ENCODE measurements around the gene GOLGA8B. TPM values are rescaled to one million over a fixed set of nuclear protein-coding genes. Genes with fewer than 3 reads are reported as not detected.
"Not testable (repeated sequence)": the region's sequence is repeated elsewhere in the genome, so short reads cannot be mapped to it uniquely, and the experiment has no call there.

GOLGA8B gene
- polyA plus RNA-seq, 6 donors from 2014 or later, result 2.7 to 11.7 (median 8.0) TPM

DNA sequence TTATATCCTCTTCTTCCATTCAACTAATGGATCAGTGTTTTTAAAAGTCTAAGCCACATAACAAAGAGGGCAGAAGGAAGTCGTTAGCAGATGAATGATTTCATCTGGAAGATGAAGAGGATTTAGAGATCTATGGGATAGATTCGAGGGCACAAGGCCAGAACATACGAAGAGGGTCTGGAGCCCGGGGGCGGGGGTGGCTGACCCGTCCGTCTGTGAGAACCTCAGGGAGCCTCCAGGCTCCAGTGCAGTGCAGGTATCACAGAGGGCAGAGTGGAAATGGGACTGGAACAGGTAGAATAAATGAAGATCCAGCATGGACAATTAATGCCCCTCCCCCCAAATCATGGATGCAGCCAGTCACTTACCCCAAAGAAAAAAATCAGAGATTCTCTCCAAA, 1.5 kb upstream of the GOLGA8B start:
- peaks cover 9 to 31% (median 25%) of the 10 kb centered on the region in 3 donors for H3K4me1 Mint-ChIP-seq
- peak overlapping the region in 6 of 8 donors; percentile 10 to 92 (median 68) for H3K4me3 Mint-ChIP-seq

DNA sequence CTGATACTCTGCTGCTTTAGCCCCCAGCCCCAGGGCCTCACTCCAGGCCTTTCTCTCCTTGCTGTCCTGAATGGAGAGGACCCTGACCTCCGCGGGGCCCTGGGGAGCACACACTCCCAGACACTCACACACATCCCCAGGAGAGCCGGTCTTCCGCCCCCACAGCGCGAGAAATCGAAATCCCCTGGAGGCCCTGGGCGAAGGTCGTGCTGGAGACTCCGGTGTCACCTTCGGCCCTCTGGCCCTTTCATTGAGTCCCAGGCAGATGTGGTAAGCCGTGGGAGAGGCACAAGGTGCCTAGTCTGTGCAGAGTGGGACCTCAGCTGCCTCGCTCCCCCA, 848 bp upstream of the GOLGA8B start:
- no peak for ATAC-seq (ENCODE audit: low read depth in 2 of 2)
- peak overlapping the region in 3 of 6 donors; percentile 20 to 90 (median 47) for H3K27ac Mint-ChIP-seq
- DNase-seq, result no peak

More for the DNA sequence above, 1.5 kb upstream of the GOLGA8B start:
- no peak for ATAC-seq (ENCODE audit: low read depth in 2 of 2)
- Mint-ChIP-seq H3K36me3 (no peaks in the 10 kb centered on the region), H3K27me3 (peaks cover 6 to 14% (median 9%) of the 10 kb centered on the region in 3 donors), H3K9me3 (no peaks in the 10 kb centered on the region), H3K27ac (no peak overlapping the region)
- DNase-seq, result no peak

DNA sequence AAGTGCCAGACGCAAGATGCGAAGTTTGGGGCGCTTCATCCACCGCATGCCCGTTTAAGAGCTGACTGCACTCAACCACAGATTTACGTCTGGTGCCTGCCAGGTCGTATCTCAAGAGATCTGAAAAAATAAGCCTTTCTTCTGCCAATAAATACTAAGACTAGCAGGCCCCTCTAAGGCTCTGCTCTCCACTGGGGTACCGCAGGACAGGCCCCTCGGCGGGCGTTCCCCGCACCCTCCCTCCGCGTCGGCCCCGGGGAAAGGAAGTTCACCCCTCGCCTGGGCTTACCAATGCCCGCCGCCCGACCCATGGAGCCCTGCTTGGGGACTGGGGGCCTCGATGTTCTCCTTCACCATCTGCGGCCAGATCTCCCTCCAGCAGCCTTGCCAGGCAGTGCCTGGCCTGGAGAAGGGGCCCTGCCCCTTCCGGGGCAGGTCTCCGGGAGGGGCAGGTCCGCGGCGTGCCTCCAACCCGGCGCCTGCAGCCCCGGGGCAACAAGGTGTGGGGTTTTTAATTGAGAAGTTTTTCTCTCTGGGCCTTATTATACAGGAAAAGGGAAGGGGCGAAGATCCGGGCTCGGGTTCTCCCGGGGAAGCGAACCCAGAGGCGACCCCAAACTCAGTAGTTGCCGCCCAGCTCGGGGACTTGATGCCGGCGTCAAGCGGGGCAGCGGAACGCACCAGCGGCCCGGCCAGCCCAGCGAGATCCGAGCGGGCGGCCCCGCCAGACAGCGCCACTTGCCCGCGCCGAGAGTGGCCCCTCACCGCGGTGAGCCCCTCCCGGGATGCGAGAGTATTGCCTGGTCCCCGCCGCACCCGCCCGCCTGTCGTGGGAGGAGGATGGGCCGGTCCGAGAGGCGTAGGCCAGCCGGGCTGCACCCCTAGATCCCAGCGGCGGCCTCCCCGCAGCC, 735 bp downstream of the GOLGA8B start:
- Mint-ChIP-seq H3K4me3 (peak overlapping the region; percentile 81 to 92 (median 86)), H3K9me3 (no peaks in the 10 kb centered on the region), H3K27me3 (peaks cover 6 to 10% (median 9%) of the 10 kb centered on the region in 3 donors), H3K27ac (peak overlapping the region in 3 of 6 donors; percentile 66 to 84 (median 79)), H3K4me1 (peaks cover 15 to 46% (median 39%) of the 10 kb centered on the region in 3 donors), H3K36me3 (no peaks in the 10 kb centered on the region)
- DNase-seq (peak; percentile 24), ATAC-seq (ENCODE audit: low read depth in 2 of 2) (peak; percentile 30 to 34)

More for the DNA sequence above, 848 bp upstream of the GOLGA8B start:
- Mint-ChIP-seq H3K4me1 (peaks cover 15 to 37% (median 32%) of the 10 kb centered on the region in 3 donors), H3K4me3 (peak overlapping the region; percentile 77 to 94 (median 89)), H3K9me3 (no peaks in the 10 kb centered on the region), H3K27me3 (peaks cover 6 to 14% (median 9%) of the 10 kb centered on the region in 3 donors), H3K36me3 (no peaks in the 10 kb centered on the region)

DNA sequence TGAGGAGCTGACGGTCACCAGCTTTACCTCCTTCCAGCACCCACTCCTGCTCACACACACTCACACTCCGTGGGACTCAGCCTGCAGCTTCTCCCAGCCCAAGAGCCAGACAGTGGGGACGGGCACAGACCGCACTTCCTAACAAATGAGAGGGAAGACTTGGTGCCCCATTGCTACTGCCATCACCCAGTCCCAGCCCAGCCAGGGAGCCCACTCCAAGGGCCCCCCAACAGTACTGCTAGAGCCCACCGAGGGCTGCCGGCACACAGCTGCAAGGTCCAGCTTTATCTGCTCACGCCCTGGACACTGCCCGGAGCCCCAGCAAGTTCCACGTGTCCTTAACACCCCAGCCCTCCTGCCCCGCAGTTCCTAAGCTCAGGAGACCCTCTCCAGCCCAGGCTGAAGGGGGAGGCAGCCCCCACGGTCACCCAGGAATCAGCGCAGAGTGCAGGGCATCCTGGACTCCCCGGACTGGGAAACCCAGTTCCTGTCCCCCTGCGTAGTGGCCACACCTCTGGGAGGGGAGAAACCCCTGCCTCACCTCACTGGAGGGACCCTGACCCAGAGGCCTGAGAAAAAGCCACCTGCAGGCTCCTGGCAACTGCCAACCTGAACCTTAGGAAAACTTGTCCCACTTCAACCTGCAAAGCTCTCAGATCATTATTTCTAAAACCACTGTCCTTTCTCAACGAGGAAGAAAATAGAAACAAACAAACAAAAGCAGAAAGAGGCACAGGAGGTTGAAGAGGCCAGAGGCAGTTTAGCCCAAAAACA, 1.6 kb downstream of the GOLGA8B start:
- Mint-ChIP-seq H3K4me1 (peaks cover 19 to 50% (median 41%) of the 10 kb centered on the region in 3 donors), H3K4me3 (peak overlapping the region; percentile 81 to 92 (median 86)), H3K27ac (peak overlapping the region in 3 of 6 donors; percentile 44 to 84 (median 66))
- ATAC-seq (ENCODE audit: low read depth in 2 of 2); H3K9me3 Mint-ChIP-seq; H3K36me3 Mint-ChIP-seq; H3K27me3 Mint-ChIP-seq; DNase-seq: not testable (repeated sequence)

DNA sequence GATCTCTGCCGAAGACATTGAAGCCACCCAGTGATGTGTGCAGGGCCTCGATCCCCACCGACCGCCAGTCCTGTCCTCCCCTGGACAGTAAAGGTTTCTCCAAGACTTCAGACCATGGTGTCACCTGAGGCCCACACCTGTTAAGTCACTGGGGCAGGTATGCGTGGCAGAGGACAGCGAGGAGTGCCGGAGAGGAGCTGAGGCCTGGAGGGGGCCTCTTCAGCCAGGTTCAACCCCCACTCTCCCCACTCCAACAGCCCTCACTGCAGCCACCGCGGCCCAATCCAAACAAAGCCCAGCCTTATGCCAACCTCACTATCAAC, 2.4 kb downstream of the GOLGA8B start:
- H3K27ac Mint-ChIP-seq, result no peak overlapping the region
- no peaks in the 10 kb centered on the region for H3K9me3 Mint-ChIP-seq
- ATAC-seq (ENCODE audit: low read depth in 2 of 2) (no peak), DNase-seq (no peak)
- peaks cover 5 to 10% (median 6%) of the 10 kb centered on the region in 3 donors for H3K27me3 Mint-ChIP-seq
- H3K4me3 Mint-ChIP-seq, result peak overlapping the region in 6 of 8 donors; percentile 45 to 92 (median 89)
- no peaks in the 10 kb centered on the region for H3K36me3 Mint-ChIP-seq
- peaks cover 19 to 58% (median 45%) of the 10 kb centered on the region in 3 donors for H3K4me1 Mint-ChIP-seq

DNA sequence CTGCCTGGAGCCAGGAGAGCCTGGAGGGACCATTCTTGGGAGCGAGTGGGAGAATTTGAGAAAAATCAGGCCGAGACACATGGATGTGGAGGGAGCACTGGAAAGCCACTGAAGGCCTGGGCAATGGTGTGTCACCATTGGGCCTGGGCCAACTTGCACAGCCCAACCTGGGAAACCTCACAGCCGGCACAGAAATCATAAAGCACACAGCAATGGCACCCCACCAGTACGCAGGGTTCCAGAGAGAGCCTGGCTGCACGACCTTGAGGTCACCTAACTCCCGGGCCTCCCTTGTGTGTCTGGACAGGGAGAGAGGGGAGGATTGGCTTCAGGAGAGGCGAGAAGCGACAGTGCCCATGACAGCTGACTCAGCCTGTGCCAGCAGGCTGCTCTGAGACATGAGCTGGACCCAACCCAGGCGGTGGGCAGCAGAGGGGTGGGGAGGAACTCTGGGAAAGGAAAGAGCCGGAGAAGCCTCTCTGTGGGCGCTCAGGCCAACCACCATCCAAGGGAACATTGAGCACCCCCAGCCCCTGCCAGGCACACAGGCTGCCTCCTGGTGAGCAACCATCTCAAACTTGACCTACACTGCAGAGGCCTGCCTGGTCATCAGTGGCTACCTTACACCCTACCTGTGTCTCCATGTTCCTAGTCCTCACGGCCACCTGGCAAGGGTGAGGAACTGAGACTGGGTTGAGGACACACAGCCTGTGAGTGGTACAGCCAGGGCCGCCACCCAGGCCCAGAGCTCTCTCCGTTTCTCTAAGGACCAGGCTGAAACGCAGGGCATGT, 3.0 kb downstream of the GOLGA8B start:
- H3K27ac Mint-ChIP-seq, DNase-seq: not testable (repeated sequence)

DNA sequence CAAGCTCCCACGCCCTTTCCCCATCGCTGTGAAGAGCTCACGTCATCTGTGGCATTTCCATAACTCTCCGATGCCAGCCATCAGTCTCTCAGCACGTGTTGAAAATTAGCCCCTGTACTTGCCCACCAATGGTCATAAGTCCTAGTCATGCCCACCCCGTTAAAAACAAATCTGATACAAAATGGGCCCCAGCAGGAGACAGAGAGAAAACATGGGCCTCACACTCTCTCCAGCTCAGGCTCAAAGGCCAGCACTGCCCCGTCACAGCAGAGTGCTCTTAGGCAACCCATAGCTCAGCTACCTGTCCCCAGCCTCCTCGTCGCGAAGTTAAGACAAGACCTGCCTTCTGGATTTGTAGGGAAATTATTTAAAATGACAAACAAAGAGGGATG, 5.2 kb downstream of the GOLGA8B start:
- Mint-ChIP-seq H3K4me1 (peaks cover 19 to 67% (median 49%) of the 10 kb centered on the region in 3 donors), H3K9me3 (no peaks in the 10 kb centered on the region), H3K4me3 (peak overlapping the region in 1 of 8 donors; percentile 66), H3K27me3 (no peaks in the 10 kb centered on the region), H3K36me3 (no peaks in the 10 kb centered on the region), H3K27ac (peak overlapping the region in 1 of 6 donors; percentile 49)
- DNase-seq, result no peak
- no peak for ATAC-seq (ENCODE audit: low read depth in 2 of 2)

More for the DNA sequence above, 3.0 kb downstream of the GOLGA8B start:
- ATAC-seq (ENCODE audit: low read depth in 2 of 2); H3K36me3 Mint-ChIP-seq; H3K27me3 Mint-ChIP-seq; H3K9me3 Mint-ChIP-seq: not testable (repeated sequence)
- peaks cover 19 to 62% (median 45%) of the 10 kb centered on the region in 3 donors for H3K4me1 Mint-ChIP-seq
- peak overlapping the region in 3 of 8 donors; percentile 3 to 91 (median 90) for H3K4me3 Mint-ChIP-seq

DNA sequence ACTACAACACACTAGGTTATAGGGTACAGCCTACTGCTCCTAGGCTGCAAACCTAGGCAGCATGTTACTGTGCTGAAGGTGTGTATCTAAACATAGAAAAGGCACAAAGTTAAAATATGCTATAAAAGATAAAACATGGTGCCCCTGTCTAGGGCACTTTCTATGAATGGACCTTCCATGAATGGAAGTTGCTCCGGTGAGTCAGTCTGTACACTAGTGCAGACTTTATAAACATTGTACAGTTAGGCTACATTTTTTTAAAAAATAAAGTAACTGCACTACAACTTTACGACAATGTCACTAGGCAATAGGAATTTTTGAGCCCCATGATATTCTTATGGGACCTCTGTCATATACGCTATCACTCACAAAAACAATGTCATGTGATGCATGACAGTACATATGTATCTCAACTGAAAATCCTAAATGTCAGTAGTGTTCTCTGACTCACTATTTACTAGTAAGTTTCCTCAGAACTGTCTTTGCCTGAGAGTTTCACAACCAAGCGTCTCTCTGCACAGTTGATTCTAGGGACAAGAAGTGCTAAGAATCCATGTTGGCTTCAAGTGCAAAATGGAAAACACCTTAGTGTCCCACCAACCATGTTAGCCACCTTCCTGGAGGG, 5.7 kb downstream of the GOLGA8B start:
- not testable (repeated sequence) for DNase-seq; H3K36me3 Mint-ChIP-seq; H3K27ac Mint-ChIP-seq; H3K27me3 Mint-ChIP-seq; H3K9me3 Mint-ChIP-seq; ATAC-seq (ENCODE audit: low read depth in 2 of 2)
- peak overlapping the region in 1 of 8 donors; percentile 66 for H3K4me3 Mint-ChIP-seq
- peaks cover 19 to 67% (median 51%) of the 10 kb centered on the region in 3 donors for H3K4me1 Mint-ChIP-seq

DNA sequence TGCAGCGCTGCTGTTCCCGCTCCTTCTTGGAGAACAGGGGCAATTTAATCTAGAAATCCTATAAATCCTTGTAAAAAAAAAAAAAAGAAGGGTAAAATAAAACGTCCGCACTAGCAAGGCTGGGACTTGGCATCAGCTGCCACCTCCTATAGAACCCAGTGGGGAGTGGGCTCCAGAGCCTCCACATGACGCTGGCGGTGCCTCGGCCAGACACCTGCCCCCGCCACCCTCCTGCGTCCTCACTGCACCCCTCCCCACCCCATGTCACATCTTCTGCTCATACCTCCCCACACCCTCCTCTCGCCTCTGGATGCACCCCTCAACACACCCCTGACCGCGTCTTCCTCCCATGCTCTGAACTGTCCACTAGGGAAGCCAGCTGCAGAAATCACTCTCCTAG, 8.4 kb downstream of the GOLGA8B start:
- H3K36me3 Mint-ChIP-seq; DNase-seq; H3K27me3 Mint-ChIP-seq; H3K9me3 Mint-ChIP-seq; ATAC-seq (ENCODE audit: low read depth in 2 of 2); H3K4me3 Mint-ChIP-seq: not testable (repeated sequence)
- peaks cover 18 to 47% (median 33%) of the 10 kb centered on the region in 3 donors for H3K4me1 Mint-ChIP-seq
- H3K27ac Mint-ChIP-seq, result peak overlapping the region in 1 of 6 donors; percentile 49

DNA sequence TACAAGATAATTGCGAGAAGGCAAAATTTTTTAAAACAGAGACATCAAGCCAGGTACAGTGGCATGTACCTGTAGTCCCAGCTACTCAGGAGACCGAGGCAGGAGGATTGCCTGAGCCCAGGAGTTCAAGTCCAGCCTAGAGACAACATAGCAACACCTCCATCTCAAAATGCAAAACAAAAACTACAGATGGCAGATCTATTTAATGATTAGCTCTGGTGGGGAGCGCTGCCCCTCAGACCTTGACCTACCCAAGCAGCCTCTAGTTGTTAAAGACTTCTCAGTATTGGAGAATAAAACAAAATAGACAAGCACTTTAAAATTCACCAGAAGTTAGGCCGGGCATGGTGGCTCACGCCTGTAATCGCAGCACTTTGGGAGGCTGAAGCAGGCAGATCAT, 10.5 kb downstream of the GOLGA8B start:
- ATAC-seq (ENCODE audit: low read depth in 2 of 2); DNase-seq; H3K36me3 Mint-ChIP-seq; H3K27ac Mint-ChIP-seq; H3K27me3 Mint-ChIP-seq; H3K9me3 Mint-ChIP-seq; H3K4me3 Mint-ChIP-seq: not testable (repeated sequence)
- H3K4me1 Mint-ChIP-seq, result peaks cover 8 to 27% (median 15%) of the 10 kb centered on the region in 3 donors

DNA sequence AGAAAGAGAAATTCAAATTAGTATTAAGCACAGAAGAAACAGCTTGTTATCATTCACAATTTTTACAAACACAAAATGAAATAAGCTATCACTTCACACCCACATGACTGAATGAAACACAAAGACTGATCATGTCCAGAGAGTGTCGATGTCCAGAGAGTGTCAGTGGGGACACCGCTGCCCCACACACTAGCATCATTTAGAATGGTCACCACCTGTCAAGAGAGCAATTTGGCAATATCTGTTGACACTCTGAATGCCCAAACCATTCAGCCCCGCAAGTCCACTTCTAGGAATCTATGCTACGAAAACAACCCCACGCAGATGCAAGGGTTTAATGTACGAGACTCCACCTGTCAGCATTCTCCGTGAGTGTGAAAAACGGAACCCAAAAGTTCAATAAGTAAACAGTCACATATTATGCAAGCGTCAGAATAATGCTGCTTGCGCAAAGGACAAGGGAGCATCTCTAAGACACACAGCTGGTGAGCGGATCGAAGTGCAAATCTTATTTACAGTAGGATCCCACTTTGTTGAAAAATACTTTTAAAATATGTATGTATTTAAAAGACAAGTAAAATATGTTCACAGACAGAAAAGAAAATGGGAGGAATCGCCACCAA, 11.3 kb downstream of the GOLGA8B start:
- H3K9me3 Mint-ChIP-seq; H3K27me3 Mint-ChIP-seq; H3K36me3 Mint-ChIP-seq; ATAC-seq (ENCODE audit: low read depth in 2 of 2); H3K4me3 Mint-ChIP-seq; DNase-seq: not testable (repeated sequence)
- Mint-ChIP-seq H3K27ac (peak overlapping the region in 2 of 6 donors; percentile 0 to 26), H3K4me1 (peaks cover 4 to 25% (median 15%) of the 10 kb centered on the region in 3 donors)

DNA sequence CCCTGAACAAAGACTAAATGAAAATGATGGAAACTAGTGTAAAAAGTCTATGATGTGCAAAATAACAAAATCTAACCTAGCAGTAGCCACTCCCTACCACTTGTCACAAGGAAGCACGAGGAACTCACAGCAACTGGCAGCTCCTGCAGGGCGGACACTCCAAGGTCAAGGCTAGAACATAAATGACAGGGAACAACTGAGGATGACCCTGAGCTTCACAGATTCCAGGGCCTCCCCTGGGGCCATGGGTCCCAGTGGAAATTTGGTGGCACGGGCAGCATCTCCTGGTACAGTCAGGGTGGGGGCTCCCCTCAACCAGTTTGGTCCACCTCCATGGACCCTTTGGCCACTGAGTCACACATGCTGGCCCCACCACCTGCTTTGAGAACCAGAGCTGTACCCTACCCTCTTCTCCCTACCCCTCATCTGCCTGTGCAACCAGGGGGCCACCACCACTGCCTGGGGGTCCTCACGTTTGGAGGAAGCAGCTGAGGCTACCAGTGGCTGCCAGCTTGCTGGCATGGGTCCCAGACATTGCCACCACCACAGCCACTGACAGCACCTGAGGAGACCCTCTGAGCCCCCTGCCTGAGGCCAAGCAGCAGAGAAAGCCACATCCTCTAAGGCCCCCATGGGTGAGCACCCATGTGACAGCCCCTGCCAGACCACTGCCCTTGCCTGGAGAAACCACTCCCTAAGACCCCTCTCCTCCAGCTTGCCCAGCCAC, 13.6 kb downstream of the GOLGA8B start:
- not testable (repeated sequence) for H3K27me3 Mint-ChIP-seq; ATAC-seq (ENCODE audit: low read depth in 2 of 2); H3K36me3 Mint-ChIP-seq; H3K9me3 Mint-ChIP-seq; H3K4me3 Mint-ChIP-seq; DNase-seq
- peak overlapping the region in 1 of 6 donors; percentile 63 for H3K27ac Mint-ChIP-seq
- H3K4me1 Mint-ChIP-seq, result peaks cover 5 to 13% (median 8%) of the 10 kb centered on the region in 3 donors
